Neuron (in vitro differentiated cells): ENCODE results near the gene TMOD1.

Experiments used
- H2AFZ ChIP-seq: one replicate; pipeline ENCODE4 v1.6.1; 2013; ENCODE audit warnings: low read depth, mild to moderate bottlenecking, inconsistent platforms, low read length, moderate library complexity
- H3K27me3 ChIP-seq: one replicate; pipeline ENCODE4 v1.6.1; 2013; ENCODE audit warnings: low read length; ENCODE audit not compliant: insufficient read depth
- H3K36me3 ChIP-seq: one replicate; pipeline ENCODE4 v1.6.1; 2013; ENCODE audit warnings: low read length; ENCODE audit not compliant: insufficient read depth
- H3K4me1 ChIP-seq: one replicate; pipeline ENCODE4 v1.6.1; 2013; ENCODE audit warnings: low read length; ENCODE audit not compliant: insufficient read depth
- H3K4me3 ChIP-seq: 2 replicates; pipeline ENCODE4 v1.5.1; 2013; ENCODE audit warnings: mild to moderate bottlenecking, low read length, moderate library complexity
- H3K9me3 ChIP-seq: one replicate; pipeline ENCODE4 v1.6.1; 2013; ENCODE audit warnings: low read length

Gene TMOD1

GRCh38 chr9:97623946-97624345, 122.5 kb downstream of the TMOD1 start:
- Histone ChIP-seq H3K4me3 (no peak overlapping the region), H3K27me3 (no peaks in the 10 kb centered on the region), H2AFZ (no peak overlapping the region), H3K9me3 (peaks cover 17% of the 10 kb centered on the region), H3K36me3 (peaks cover 56% of the 10 kb centered on the region), H3K4me1 (no peaks in the 10 kb centered on the region)

GRCh38 chr9:97625620-97626019, 124.2 kb downstream of the TMOD1 start:
- Histone ChIP-seq H2AFZ (no peak overlapping the region), H3K4me1 (no peaks in the 10 kb centered on the region), H3K9me3 (peaks cover 17% of the 10 kb centered on the region), H3K4me3 (no peak overlapping the region), H3K27me3 (no peaks in the 10 kb centered on the region), H3K36me3 (peaks cover 46% of the 10 kb centered on the region)

DNA sequence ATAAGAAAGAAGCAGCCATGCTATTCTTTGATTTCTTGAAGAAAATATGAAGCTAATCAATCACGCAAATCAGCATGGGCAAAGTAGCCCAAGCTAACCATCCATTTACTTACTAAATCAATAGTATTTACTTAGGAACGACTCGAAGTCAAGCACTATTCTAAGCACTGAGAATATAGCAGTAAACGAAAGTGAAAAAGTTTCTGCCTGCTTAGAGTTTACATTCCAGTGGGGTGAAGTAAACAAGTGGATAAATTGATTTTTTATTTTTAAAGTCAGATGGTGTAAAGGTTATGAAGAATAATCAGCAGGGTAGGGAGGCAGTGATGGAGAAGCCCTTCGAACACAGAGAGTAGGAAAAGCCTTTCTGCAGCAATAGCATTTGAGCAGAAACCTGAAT, 126.2 kb downstream of the TMOD1 start:
- Histone ChIP-seq H3K36me3 (peaks cover 36% of the 10 kb centered on the region), H3K9me3 (peaks cover 10% of the 10 kb centered on the region), H3K4me1 (peaks cover 6% of the 10 kb centered on the region), H3K27me3 (no peaks in the 10 kb centered on the region), H3K4me3 (no peak overlapping the region), H2AFZ (no peak overlapping the region)

DNA sequence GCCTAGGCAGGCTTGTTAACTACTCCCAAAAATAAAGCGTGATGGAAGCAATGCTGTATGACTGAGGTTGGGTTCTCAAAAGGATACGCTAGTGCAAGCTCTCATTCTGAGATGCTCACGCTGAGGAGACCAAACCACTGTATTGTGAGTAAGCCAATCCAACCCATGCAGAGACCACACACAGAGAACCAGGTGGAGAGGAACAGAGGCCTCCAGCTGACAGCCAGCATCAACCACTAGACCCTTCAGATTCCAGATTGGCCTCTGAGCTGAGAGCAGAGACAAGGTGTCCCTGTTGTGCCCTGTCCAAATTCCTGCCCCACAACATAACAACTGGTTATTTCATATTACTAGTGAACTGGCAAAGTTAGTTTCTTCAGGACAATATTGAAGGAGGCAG, 127.2 kb downstream of the TMOD1 start:
- H3K4me3 ChIP-seq = no peak overlapping the region
- no peak overlapping the region for H2AFZ ChIP-seq
- H3K27me3 ChIP-seq = no peaks in the 10 kb centered on the region
- peaks cover 6% of the 10 kb centered on the region for H3K4me1 ChIP-seq
- peaks cover 27% of the 10 kb centered on the region for H3K36me3 ChIP-seq
- peaks cover 7% of the 10 kb centered on the region for H3K9me3 ChIP-seq

- Histone ChIP-seq H3K4me1 (peaks cover 6% of the 10 kb centered on the region), H3K4me3 (no peak overlapping the region), H2AFZ (no peak overlapping the region), H3K27me3 (no peaks in the 10 kb centered on the region), H3K9me3 (peaks cover 3% of the 10 kb centered on the region), H3K36me3 (peaks cover 22% of the 10 kb centered on the region)
These were observed 127.7 kb downstream of the TMOD1 start for GRCh38 chr9:97629156-97629555.

GRCh38 chr9:97630591-97630990, 129.1 kb downstream of the TMOD1 start:
- H3K9me3 ChIP-seq = no peaks in the 10 kb centered on the region
- H3K27me3 ChIP-seq = no peaks in the 10 kb centered on the region

GRCh38 chr9:97632248-97632984, 130.9 kb downstream of the TMOD1 start:
- no peaks in the 10 kb centered on the region for H3K9me3 ChIP-seq
- no peaks in the 10 kb centered on the region for H3K36me3 ChIP-seq
- H2AFZ ChIP-seq = peak overlapping the region; percentile 60
- peaks cover 22% of the 10 kb centered on the region for H3K4me1 ChIP-seq
- H3K4me3 ChIP-seq = peak overlapping the region; percentile 92
- no peaks in the 10 kb centered on the region for H3K27me3 ChIP-seq

More at GRCh38 chr9:97630591-97630990, 129.1 kb downstream of the TMOD1 start:
- Histone ChIP-seq H2AFZ (no peak overlapping the region), H3K4me1 (peaks cover 15% of the 10 kb centered on the region), H3K4me3 (no peak overlapping the region), H3K36me3 (peaks cover 8% of the 10 kb centered on the region)

DNA sequence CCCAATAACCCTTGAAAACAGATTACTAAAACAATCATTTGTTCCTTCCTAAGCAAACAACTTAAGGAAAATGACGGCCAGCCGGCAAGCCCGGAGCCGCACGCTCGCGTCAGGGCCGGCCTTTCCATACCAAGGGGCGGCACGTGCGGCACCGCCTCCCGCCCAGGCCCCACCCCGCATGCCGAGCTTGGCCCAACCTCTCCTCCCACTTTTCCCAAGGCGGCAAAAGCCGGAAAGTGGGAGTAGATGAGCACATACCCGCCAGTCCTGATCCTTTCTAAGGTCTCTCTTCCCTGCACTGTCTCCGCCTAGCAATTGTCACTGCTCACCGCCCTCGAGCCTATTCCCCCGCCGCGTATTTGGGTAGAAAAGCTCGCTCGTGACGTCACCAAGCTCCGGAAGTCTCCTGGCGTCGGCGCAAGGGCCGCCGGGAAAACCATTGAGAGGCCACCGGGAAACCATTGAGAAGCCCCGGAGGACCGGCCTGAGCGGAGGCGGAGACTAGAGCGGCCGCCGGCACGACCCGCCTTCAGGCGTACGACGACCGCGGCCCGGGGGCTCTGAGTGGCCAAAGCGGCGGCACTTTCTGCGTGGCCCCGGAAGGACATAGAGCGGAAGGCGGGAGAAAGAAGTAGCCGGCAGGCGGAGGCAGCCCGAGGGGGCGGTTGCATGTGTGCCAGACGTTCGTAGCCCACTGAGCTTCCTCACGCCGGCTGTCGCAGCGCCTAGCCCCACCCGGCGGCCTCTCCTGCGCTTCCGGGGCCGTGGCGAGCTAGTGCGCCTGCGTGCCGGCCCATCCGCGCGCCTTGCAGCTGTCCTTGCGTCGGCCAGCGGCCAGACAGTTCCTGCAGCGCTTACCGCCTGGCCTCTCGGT, 131.8 kb downstream of the TMOD1 start, which contains the start of the genes NCBP1 and TSTD2:
NCBP1 (plus strand) TSS at position 837 of the 874 bp plus-strand sequence. CDS start 61 bp downstream, outside the sequence.
TSTD2 (minus strand) TSS at position 384 of the 874 bp plus-strand sequence. CDS start 5,806 bp downstream, outside the sequence.
- peak within 1 kb of the TSS; percentile 60 for H2AFZ ChIP-seq
- H3K4me1 ChIP-seq = peaks cover 23% of the 10 kb centered on the region
- H3K36me3 ChIP-seq = no peaks in the 10 kb centered on the region
- no peaks in the 10 kb centered on the region for H3K27me3 ChIP-seq
- H3K9me3 ChIP-seq = no peaks in the 10 kb centered on the region
- peak within 1 kb of the TSS; percentile 92 for H3K4me3 ChIP-seq

DNA sequence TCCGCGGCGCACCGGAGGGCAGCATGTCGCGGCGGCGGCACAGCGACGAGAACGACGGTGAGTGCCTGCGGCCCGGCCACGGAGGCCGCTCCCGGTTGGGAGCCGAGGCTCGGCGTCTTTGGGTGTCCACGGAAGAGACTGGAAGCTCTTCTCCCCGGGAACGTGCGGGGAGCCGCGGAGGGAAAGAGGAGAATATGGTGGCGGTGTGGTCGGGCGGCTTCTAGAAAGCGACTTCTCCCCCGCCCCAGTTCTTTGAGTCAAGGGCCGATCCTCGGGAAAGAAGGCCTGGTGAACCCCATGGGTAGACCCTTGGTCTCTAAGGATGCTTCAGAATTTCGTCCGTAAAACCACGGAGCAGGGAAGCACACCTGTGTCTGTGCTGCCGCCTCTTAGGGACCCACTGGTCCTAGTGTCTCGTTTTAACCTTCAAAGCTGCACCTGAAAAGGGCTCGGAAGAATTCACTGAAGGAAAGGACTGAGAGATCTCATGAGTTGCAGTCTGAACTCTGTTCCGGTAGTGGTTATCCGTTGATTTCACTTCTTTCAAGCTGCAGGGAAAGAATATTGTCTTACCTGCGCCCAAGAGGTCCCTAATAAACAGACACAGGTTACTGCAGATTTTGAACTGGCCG, 132.5 kb downstream of the TMOD1 start:
- Histone ChIP-seq H2AFZ (peak overlapping the region; percentile 60), H3K9me3 (no peaks in the 10 kb centered on the region), H3K27me3 (no peaks in the 10 kb centered on the region), H3K36me3 (no peaks in the 10 kb centered on the region), H3K4me3 (peak overlapping the region; percentile 92), H3K4me1 (peaks cover 29% of the 10 kb centered on the region)

DNA sequence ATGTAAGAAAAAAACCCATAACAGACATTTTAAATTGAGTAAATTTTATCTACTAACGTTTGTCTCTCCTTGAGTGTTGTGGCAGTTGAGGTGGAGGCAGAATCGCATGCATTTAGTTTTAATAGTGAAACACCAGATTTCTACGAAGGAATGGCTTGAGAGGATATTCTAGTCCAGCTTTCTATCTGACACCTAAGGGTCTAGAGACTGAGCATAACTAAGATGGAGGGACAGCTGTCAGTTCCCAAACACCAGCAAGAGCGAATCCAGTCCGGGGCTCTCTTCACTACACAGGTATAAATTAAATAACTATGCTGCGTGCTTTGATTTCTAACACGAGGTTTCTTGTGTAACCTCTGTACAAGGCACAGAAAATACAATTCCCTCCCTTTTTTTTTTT, 133.6 kb downstream of the TMOD1 start:
- Histone ChIP-seq H3K9me3 (no peaks in the 10 kb centered on the region), H3K4me1 (peaks cover 29% of the 10 kb centered on the region), H2AFZ (no peak overlapping the region), H3K4me3 (peak overlapping the region; percentile 92), H3K27me3 (no peaks in the 10 kb centered on the region), H3K36me3 (no peaks in the 10 kb centered on the region)

- Histone ChIP-seq H3K4me1 (peaks cover 24% of the 10 kb centered on the region), H3K4me3 (no peak overlapping the region), H3K27me3 (no peaks in the 10 kb centered on the region), H2AFZ (no peak overlapping the region), H3K36me3 (peaks cover 7% of the 10 kb centered on the region), H3K9me3 (no peaks in the 10 kb centered on the region)
These were observed 135.4 kb downstream of the TMOD1 start for GRCh38 chr9:97636903-97637302.

DNA sequence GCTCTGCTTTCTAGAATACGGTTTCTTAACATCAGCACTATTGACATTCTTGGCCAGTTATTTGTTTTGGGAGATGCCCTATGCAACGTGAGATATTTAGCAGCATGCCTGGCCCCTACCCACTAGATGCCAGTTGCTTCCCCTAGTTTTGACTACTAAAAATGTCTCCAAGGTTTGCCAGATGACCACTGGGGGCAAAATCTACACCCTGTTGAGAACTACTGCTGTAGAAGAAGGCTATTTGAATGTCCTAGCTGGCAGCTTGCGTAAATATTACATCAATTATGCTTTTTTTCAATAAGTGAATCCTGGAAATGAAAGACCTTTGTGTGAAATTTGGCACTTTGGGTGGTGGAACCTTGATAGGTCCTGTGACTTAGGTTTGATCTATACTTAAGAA, 137.2 kb downstream of the TMOD1 start:
- Histone ChIP-seq H3K4me3 (no peak overlapping the region), H2AFZ (no peak overlapping the region), H3K9me3 (no peaks in the 10 kb centered on the region), H3K36me3 (peaks cover 23% of the 10 kb centered on the region), H3K27me3 (no peaks in the 10 kb centered on the region), H3K4me1 (peaks cover 22% of the 10 kb centered on the region)

DNA sequence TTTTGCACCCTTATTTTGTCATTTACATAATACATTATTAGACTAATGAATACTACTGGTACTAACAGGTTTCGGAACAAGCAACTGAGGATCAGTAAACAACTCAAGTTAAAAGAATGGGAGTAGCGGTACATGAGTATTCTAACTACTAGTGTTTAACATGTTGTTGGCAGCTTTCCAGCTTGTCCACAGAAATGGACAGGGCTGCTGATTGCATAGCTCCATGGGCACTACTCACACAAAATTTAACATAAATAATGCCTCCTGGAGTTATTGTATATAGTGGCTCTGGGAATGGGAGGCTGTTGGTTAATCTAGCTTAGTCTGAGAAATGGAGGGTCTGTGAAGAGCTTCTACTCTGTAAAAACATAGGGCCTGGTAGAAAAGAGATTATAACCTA, 138.9 kb downstream of the TMOD1 start:
- Histone ChIP-seq H3K27me3 (no peaks in the 10 kb centered on the region), H3K4me3 (no peak overlapping the region), H2AFZ (no peak overlapping the region), H3K9me3 (no peaks in the 10 kb centered on the region), H3K4me1 (peaks cover 15% of the 10 kb centered on the region), H3K36me3 (peaks cover 38% of the 10 kb centered on the region)
